WTC11 (cell line): ENCODE measurements around the gene SPATA9. TPM values are rescaled to one million over a fixed set of nuclear protein-coding genes. Genes with fewer than 3 reads are reported as not detected.

Experiments
- ATAC-seq: fragments of 200-7000 bp; cut with Tn5 transposase; 2 replicates; pipeline ENCODE4 v1.10.0; 2021; ENCODE audit warnings: mild to moderate bottlenecking, moderate library complexity
- CTCF ChIA-PET: fragments of 300-600 bp; sonication (Branson Sonifier 250); formaldehyde crosslinking; loops from one replicate; lab custom pipeline; 2021; ENCODE audit warnings: antibody characterized with exemption; lab: Charles Lee
- POLR2A ChIA-PET: fragments of 350-600 bp; sonication (Branson Sonifier 250); formaldehyde crosslinking; loops from one replicate; lab custom pipeline; 2021; ENCODE audit warnings: antibody characterized with exemption; lab: Charles Lee
- DNase-seq: peaks from one replicate; pipeline ENCODE4 v3.0.0; 2021; ENCODE audit warnings: low spot score
- H3K27ac Mint-ChIP-seq: 2 replicates; pipeline ENCODE4 v1.8.0; 2021; ENCODE audit warnings: mixed read lengths
- H3K27me3 Mint-ChIP-seq: 2 replicates; pipeline ENCODE4 v1.8.0; 2021; ENCODE audit warnings: low read depth, mild to moderate bottlenecking, moderate library complexity, mixed read lengths
- H3K36me3 Mint-ChIP-seq: 2 replicates; pipeline ENCODE4 v1.8.0; 2021; ENCODE audit warnings: mixed read lengths
- H3K4me1 Mint-ChIP-seq: 2 replicates; pipeline ENCODE4 v1.8.0; 2022; ENCODE audit warnings: mixed read lengths
- H3K4me3 Mint-ChIP-seq: 2 replicates; pipeline ENCODE4 v1.8.0; 2021; ENCODE audit warnings: mild to moderate bottlenecking, moderate library complexity, mixed read lengths
- H3K9me3 Mint-ChIP-seq: 2 replicates; pipeline ENCODE4 v1.8.0; 2021; ENCODE audit warnings: mixed read lengths
- ATF1 ChIP-seq: sonication (generic); formaldehyde crosslinking; IDR thresholded peaks from 2 replicates; pipeline ENCODE4 v1.8.1; 2023; ENCODE audit warnings: mild to moderate bottlenecking, moderate library complexity, missing genetic modification reagents
- CREM ChIP-seq: sonication (generic); formaldehyde crosslinking; IDR thresholded peaks from 2 replicates; pipeline ENCODE4 v1.8.1; 2022; ENCODE audit warnings: mild to moderate bottlenecking, missing genetic modification reagents, moderate library complexity
- ELF4 ChIP-seq: sonication (generic); formaldehyde crosslinking; IDR thresholded peaks from 2 replicates; pipeline ENCODE4 v1.8.1; 2022; ENCODE audit warnings: low read depth, mild to moderate bottlenecking, moderate library complexity, missing genetic modification reagents
- ESRRA ChIP-seq: sonication (generic); formaldehyde crosslinking; IDR thresholded peaks from 2 replicates; pipeline ENCODE4 v1.8.1; 2022; ENCODE audit warnings: mild to moderate bottlenecking, missing genetic modification reagents, borderline replicate concordance
- FOXK1 ChIP-seq: sonication (generic); formaldehyde crosslinking; IDR thresholded peaks from 2 replicates; pipeline ENCODE4 v1.8.0; 2022; ENCODE audit warnings: mild to moderate bottlenecking, moderate library complexity, missing genetic modification reagents
- FOXP1 ChIP-seq: sonication (generic); formaldehyde crosslinking; IDR thresholded peaks from 2 replicates; pipeline ENCODE4 v1.8.0; 2022; ENCODE audit warnings: missing genetic modification reagents, mild to moderate bottlenecking, moderate library complexity, borderline replicate concordance
- MXD4 ChIP-seq: fragments of 250-450 bp; sonication (Bioruptor Pico); IDR thresholded peaks from 2 replicates; pipeline ENCODE4 v1.8.0; 2021; ENCODE audit warnings: mild to moderate bottlenecking, moderate library complexity, borderline replicate concordance
- OVOL2 ChIP-seq: fragments of 250-450 bp; sonication (Bioruptor Pico); IDR thresholded peaks from 2 replicates; pipeline ENCODE4 v1.9.0; 2021; ENCODE audit warnings: mild to moderate bottlenecking, borderline replicate concordance
- RELA ChIP-seq: sonication (generic); formaldehyde crosslinking; IDR thresholded peaks from 2 replicates; pipeline ENCODE4 v1.8.1; 2022; ENCODE audit warnings: missing genetic modification reagents, mild to moderate bottlenecking, borderline replicate concordance
- TEAD4 ChIP-seq: sonication (generic); formaldehyde crosslinking; IDR thresholded peaks from 2 replicates; pipeline ENCODE4 v1.8.0; 2022; ENCODE audit warnings: mild to moderate bottlenecking, missing genetic modification reagents
- ZNF219 ChIP-seq: sonication (generic); formaldehyde crosslinking; IDR thresholded peaks from 2 replicates; pipeline ENCODE4 v1.8.0; 2023; ENCODE audit warnings: missing genetic modification reagents, mild to moderate bottlenecking, borderline replicate concordance
- total RNA-seq: library from RNA; stranded (reverse); gene quantifications from 3 replicates; pipeline ENCODE4 v1.2.3, GENCODE V29; 2021
- TF ChIP-seq, protein P1 (sequence below): sonication (generic); formaldehyde crosslinking; IDR thresholded peaks from 2 replicates; pipeline ENCODE4 v1.8.1; 2023; ENCODE audit warnings: mild to moderate bottlenecking, moderate library complexity, missing genetic modification reagents
- TF ChIP-seq, protein P2 (sequence below): fragments of 250-450 bp; sonication (Bioruptor Pico); IDR thresholded peaks from 2 replicates; pipeline ENCODE4 v1.9.0; 2021; ENCODE audit warnings: mild to moderate bottlenecking
- TF ChIP-seq, protein P3 (sequence below): sonication (generic); formaldehyde crosslinking; IDR thresholded peaks from 2 replicates; pipeline ENCODE4 v1.8.0; 2022; ENCODE audit warnings: mild to moderate bottlenecking, missing genetic modification reagents
- TF ChIP-seq, protein P4 (sequence below): fragments of 250-450 bp; sonication (Bioruptor Pico); IDR thresholded peaks from 2 replicates; pipeline ENCODE4 v1.9.0; 2021; ENCODE audit warnings: mild to moderate bottlenecking
- TF ChIP-seq, protein P5 (sequence below): fragments of 200-600 bp; IDR thresholded peaks from 2 replicates; pipeline ENCODE4 v1.8.0; 2022; ENCODE audit warnings: antibody characterized with exemption

The SPATA9 gene
- total RNA-seq, 1 experiment from 2014 or later, result not detected

DNA sequence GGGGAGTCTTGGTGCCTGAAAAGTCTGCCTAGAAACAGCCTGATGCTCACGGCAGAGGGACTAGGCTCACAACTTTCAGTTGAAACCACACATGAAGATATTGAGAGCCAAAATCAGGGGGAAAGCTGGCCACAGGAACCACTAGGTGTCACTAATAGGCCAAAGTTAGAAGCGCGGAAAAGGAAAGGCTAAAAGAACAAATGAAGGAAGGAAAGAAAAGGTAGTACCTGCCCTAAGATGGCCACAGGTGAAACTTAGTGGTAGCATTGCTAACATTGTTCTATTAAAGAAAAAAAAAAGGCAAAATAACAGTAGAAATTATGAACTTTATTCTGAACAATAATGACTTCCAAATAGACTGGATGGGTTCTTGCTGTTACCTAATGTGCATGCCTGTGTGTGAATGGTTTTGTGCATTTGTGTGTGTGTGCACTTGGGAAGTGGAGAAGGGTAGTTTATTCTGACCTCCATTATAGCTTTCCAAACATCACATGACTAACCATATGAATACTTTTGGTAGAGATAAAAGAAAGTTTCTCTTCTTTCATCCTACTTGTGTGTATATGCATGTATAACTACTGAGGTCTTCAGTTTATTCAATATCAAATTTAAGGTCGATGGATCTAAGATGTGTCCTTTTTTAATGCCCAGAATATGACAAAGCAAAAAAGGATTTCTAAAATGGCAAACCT is 38.3 kb downstream of the SPATA9 start:
- Mint-ChIP-seq H3K36me3 (no peaks in the 10 kb centered on the region; the same call in 1 of the 2 replicates), H3K27me3 (no peaks in the 10 kb centered on the region), H3K9me3 (peaks cover 7% of the 10 kb centered on the region), H3K27ac (no peak overlapping the region), H3K4me3 (no peak overlapping the region), H3K4me1 (0 out of 2 replicates have a peak, but pooled peaks cover 7% of the 10 kb centered on the region)
- peak; percentile 15 for ATAC-seq
- DNase-seq, result peak; percentile 42
- TF ChIP-seq ESRRA (CRISPR knock-in tag) (no peak), RELA (CRISPR knock-in tag) (no peak), CREM (no peak), OVOL2 (CRISPR knock-in tag) (no peak), FOXK1 (CRISPR knock-in tag) (no peak), TEAD4 (CRISPR knock-in tag) (no peak), ELF4 (no peak), FOXP1 (no peak)
- TF ChIP-seq, protein P1, sequence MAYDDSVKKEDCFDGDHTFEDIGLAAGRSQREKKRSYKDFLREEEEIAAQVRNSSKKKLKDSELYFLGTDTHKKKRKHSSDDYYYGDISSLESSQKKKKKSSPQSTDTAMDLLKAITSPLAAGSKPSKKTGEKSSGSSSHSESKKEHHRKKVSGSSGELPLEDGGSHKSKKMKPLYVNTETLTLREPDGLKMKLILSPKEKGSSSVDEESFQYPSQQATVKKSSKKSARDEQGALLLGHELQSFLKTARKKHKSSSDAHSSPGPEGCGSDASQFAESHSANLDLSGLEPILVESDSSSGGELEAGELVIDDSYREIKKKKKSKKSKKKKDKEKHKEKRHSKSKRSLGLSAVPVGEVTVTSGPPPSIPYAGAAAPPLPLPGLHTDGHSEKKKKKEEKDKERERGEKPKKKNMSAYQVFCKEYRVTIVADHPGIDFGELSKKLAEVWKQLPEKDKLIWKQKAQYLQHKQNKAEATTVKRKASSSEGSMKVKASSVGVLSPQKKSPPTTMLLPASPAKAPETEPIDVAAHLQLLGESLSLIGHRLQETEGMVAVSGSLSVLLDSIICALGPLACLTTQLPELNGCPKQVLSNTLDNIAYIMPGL (CRISPR knock-in tag), result no peak
- TF ChIP-seq, protein P2, sequence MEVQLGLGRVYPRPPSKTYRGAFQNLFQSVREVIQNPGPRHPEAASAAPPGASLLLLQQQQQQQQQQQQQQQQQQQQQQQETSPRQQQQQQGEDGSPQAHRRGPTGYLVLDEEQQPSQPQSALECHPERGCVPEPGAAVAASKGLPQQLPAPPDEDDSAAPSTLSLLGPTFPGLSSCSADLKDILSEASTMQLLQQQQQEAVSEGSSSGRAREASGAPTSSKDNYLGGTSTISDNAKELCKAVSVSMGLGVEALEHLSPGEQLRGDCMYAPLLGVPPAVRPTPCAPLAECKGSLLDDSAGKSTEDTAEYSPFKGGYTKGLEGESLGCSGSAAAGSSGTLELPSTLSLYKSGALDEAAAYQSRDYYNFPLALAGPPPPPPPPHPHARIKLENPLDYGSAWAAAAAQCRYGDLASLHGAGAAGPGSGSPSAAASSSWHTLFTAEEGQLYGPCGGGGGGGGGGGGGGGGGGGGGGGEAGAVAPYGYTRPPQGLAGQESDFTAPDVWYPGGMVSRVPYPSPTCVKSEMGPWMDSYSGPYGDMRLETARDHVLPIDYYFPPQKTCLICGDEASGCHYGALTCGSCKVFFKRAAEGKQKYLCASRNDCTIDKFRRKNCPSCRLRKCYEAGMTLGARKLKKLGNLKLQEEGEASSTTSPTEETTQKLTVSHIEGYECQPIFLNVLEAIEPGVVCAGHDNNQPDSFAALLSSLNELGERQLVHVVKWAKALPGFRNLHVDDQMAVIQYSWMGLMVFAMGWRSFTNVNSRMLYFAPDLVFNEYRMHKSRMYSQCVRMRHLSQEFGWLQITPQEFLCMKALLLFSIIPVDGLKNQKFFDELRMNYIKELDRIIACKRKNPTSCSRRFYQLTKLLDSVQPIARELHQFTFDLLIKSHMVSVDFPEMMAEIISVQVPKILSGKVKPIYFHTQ (CRISPR knock-in tag), result no peak
- TF ChIP-seq, protein P3, sequence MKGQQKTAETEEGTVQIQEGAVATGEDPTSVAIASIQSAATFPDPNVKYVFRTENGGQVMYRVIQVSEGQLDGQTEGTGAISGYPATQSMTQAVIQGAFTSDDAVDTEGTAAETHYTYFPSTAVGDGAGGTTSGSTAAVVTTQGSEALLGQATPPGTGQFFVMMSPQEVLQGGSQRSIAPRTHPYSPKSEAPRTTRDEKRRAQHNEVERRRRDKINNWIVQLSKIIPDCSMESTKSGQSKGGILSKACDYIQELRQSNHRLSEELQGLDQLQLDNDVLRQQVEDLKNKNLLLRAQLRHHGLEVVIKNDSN (CRISPR knock-in tag), result no peak
- POLR2A ChIA-PET, result no interaction called here
- CTCF ChIA-PET, result interaction anchor here (0.7 to 4.1 kb wide), 4 partner anchors 9 to 1428 kb away, joined by 3 to 24 read pairs (median 4); no protein-coding TSS in a partner anchor

DNA sequence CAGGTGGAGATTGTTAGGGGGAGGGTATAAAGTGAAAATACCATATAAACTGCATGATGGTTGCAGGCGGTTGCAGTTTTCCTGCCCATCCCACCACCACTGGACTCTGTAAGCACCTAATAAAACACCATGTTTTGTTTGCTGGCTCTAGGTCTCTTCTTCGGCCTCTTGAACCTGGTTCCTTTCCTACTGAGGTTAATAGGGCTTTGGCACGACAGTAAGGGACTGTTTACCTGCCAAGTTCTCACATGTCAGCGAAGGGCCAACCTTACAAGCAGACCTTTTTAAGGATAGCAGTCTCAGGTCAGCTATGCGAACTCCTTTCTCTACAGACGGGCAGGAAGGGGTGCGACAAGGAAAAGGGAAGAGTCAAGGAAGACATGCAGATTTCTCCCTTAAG is 39.6 kb downstream of the SPATA9 start:
- Mint-ChIP-seq H3K27me3 (no peaks in the 10 kb centered on the region), H3K9me3 (peaks cover 7% of the 10 kb centered on the region), H3K4me1 (0 out of 2 replicates have a peak, but pooled peaks cover 7% of the 10 kb centered on the region), H3K36me3 (no peaks in the 10 kb centered on the region; the same call in 1 of the 2 replicates), H3K27ac (no peak overlapping the region), H3K4me3 (no peak overlapping the region)
- ATAC-seq (no peak), DNase-seq (no peak)
- ChIA-PET CTCF (interaction anchor here (4.1 kb wide), 1 partner anchor 138 kb away, joined by 24 read pairs; no protein-coding TSS in a partner anchor), POLR2A (no interaction called here)
- TF ChIP-seq, protein P4, sequence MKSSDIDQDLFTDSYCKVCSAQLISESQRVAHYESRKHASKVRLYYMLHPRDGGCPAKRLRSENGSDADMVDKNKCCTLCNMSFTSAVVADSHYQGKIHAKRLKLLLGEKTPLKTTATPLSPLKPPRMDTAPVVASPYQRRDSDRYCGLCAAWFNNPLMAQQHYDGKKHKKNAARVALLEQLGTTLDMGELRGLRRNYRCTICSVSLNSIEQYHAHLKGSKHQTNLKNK, result no peak
- no peak for TF ChIP-seq ZNF219 (CRISPR knock-in tag)
- TF ChIP-seq, protein P5, sequence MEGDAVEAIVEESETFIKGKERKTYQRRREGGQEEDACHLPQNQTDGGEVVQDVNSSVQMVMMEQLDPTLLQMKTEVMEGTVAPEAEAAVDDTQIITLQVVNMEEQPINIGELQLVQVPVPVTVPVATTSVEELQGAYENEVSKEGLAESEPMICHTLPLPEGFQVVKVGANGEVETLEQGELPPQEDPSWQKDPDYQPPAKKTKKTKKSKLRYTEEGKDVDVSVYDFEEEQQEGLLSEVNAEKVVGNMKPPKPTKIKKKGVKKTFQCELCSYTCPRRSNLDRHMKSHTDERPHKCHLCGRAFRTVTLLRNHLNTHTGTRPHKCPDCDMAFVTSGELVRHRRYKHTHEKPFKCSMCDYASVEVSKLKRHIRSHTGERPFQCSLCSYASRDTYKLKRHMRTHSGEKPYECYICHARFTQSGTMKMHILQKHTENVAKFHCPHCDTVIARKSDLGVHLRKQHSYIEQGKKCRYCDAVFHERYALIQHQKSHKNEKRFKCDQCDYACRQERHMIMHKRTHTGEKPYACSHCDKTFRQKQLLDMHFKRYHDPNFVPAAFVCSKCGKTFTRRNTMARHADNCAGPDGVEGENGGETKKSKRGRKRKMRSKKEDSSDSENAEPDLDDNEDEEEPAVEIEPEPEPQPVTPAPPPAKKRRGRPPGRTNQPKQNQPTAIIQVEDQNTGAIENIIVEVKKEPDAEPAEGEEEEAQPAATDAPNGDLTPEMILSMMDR, result no peak
- no peak for TF ChIP-seq ATF1 (CRISPR knock-in tag)
- TF ChIP-seq MXD4 (CRISPR knock-in tag), result no peak
